ENCODE data around the gene RNF115.
"Not testable (repeated sequence)": the region's sequence is repeated elsewhere in the genome, so short reads cannot be mapped to it uniquely, and the experiment has no call there.

The RNF115 gene

GRCh38 chr1:145719230-145720079, 104.4 kb downstream of the RNF115 start, which contains the start of gene CD160:
Gene CD160, plus strand, starts transcription at chr1:145719499. Its CDS starts 8,829 bp downstream, at chr1:145728328.
- Histone ChIP-seq H3K27me3 (ENCODE audit: insufficient read depth, low read depth) (no peaks in the 10 kb centered on the region), H3K4me3 (IDR thresholded peaks at IDR 0.05; ENCODE audit: insufficient read depth, low read depth, low read length) (no peak within 1 kb of the TSS), H3K4me2 (peak within 1 kb of the TSS; percentile 4; the same call in 1 of the 2 replicates), H4K20me1 (ENCODE audit: insufficient read depth) (no peaks in the 10 kb centered on the region), H3K27ac (no peak within 1 kb of the TSS), H3K79me2 (ENCODE audit: insufficient read depth, low read depth) (no peaks in the 10 kb centered on the region), H3K9ac (no peak within 1 kb of the TSS), H3K36me3 (ENCODE audit: insufficient read depth) (no peaks in the 10 kb centered on the region), H3K4me1 (ENCODE audit: low read depth, poor library complexity, severe bottlenecking) (peaks cover 31% of the 10 kb centered on the region), H2AFZ (ENCODE audit: low read depth) (peak within 1 kb of the TSS; percentile 62; the same call in 1 of the 2 replicates)
- TF ChIP-seq CTCF (conservative IDR thresholded peaks at IDR 0.05; ENCODE audit: low read depth, low read length): no peak

GRCh38 chr1:145718465-145718864, 105.4 kb downstream of the RNF115 start:
- H3K4me2 ChIP-seq; H3K4me3 ChIP-seq (IDR thresholded peaks at IDR 0.05; ENCODE audit: insufficient read depth, low read depth, low read length); H3K36me3 ChIP-seq (ENCODE audit: insufficient read depth); H3K27ac ChIP-seq; H4K20me1 ChIP-seq (ENCODE audit: insufficient read depth); H2AFZ ChIP-seq (ENCODE audit: low read depth); H3K79me2 ChIP-seq (ENCODE audit: insufficient read depth, low read depth); H3K9ac ChIP-seq; H3K27me3 ChIP-seq (ENCODE audit: insufficient read depth, low read depth): not testable (repeated sequence)
- peaks cover 31% of the 10 kb centered on the region for H3K4me1 ChIP-seq (ENCODE audit: low read depth, poor library complexity, severe bottlenecking)

- Histone ChIP-seq H3K4me1 (ENCODE audit: low read depth, poor library complexity, severe bottlenecking) (peaks cover 31% of the 10 kb centered on the region), H4K20me1 (ENCODE audit: insufficient read depth) (no peaks in the 10 kb centered on the region), H3K79me2 (ENCODE audit: insufficient read depth, low read depth) (no peaks in the 10 kb centered on the region), H3K36me3 (ENCODE audit: insufficient read depth) (no peaks in the 10 kb centered on the region), H3K4me3 (IDR thresholded peaks at IDR 0.05; ENCODE audit: insufficient read depth, low read depth, low read length) (no peak overlapping the region), H2AFZ (ENCODE audit: low read depth) (no peak overlapping the region), H3K27me3 (ENCODE audit: insufficient read depth, low read depth) (no peaks in the 10 kb centered on the region), H3K9ac (no peak overlapping the region), H3K4me2 (no peak overlapping the region), H3K27ac (no peak overlapping the region)
- no peak for TF ChIP-seq CTCF (conservative IDR thresholded peaks at IDR 0.05; ENCODE audit: low read depth, low read length)
These were observed 106.1 kb downstream of the RNF115 start for GRCh38 chr1:145717833-145718232.

GRCh38 chr1:145716641-145717345, 107.1 kb downstream of the RNF115 start:
- no peak overlapping the region for H3K9ac ChIP-seq
- H3K4me1 ChIP-seq (ENCODE audit: low read depth, poor library complexity, severe bottlenecking): peaks cover 25% of the 10 kb centered on the region
- no peak overlapping the region for H3K4me3 ChIP-seq (IDR thresholded peaks at IDR 0.05; ENCODE audit: insufficient read depth, low read depth, low read length)
- no peaks in the 10 kb centered on the region for H4K20me1 ChIP-seq (ENCODE audit: insufficient read depth)
- H3K36me3 ChIP-seq (ENCODE audit: insufficient read depth): no peaks in the 10 kb centered on the region
- no peak overlapping the region for H2AFZ ChIP-seq (ENCODE audit: low read depth)
- no peaks in the 10 kb centered on the region for H3K27me3 ChIP-seq (ENCODE audit: insufficient read depth, low read depth)
- no peaks in the 10 kb centered on the region for H3K79me2 ChIP-seq (ENCODE audit: insufficient read depth, low read depth)
- no peak overlapping the region for H3K27ac ChIP-seq
- H3K4me2 ChIP-seq: no peak overlapping the region
- TF ChIP-seq CTCF (conservative IDR thresholded peaks at IDR 0.05; ENCODE audit: low read depth, low read length): no peak

Data from KMS-11 (cell line).